UCSD-AML1 (cell line): ENCODE measurements around the gene SVBP.
A peak's percentile ranks its signal among the peaks of the same experiment; 100 is the strongest.
"Not testable (repeated sequence)": the region's sequence is repeated elsewhere in the genome, so short reads cannot be mapped to it uniquely, and the experiment has no call there.

ENCODE experiments used
- DNase-seq: peaks from one replicate; lab custom pipeline; 2025; ENCODE audit not compliant: unreplicated experiment; lab: John Stamatoyannopoulos, UW

SVBP gene, protein sequence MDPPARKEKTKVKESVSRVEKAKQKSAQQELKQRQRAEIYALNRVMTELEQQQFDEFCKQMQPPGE

DNA sequence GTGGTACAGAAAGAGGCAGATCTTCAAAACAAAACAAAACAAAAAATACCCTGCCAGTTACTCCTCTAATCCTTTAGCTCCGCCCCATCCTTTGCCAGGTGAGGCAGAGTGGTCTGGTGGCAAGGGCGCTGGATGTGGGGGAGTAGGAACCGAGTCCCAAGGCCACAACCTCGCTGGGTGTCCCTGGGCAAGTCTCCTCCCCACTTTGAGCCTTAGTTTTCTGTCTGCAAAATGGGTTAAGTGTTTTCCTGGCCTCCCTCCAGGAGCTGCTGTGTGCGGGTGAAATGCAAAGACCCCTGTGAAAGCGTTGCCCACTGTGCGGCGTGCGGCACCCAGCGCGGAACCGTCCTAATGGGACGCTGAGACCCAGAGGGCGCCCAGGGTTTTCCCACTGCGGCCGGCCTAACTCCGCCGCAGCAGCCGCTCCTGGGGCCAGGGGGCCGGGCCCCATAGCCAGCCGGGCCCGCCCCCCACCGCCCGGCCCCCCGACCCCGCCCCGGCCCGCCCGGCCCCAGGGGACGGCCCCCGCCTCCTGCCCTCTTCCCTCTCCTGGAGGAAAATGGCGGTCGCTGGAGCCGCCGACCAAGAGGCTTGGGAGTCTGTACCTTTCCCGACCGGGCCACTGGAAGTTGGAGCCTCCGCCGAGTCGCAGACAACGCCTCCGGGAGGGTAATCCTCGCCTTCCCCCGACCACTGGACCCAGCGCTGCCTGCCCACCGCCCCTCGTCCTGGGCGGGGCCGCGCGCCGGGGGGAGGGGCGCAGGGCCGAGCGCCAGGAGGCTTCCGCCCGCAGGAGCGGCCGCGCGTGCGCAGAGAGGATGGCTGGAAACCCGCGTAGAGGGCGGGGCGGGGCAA, at the start of gene SVBP, which contains the start of gene ERMAP:
TSS of gene SVBP (minus strand) at position 813 of the 855 bp plus-strand sequence. CDS start 853 bp downstream, outside the sequence.
TSS of gene ERMAP (plus strand) at position 538 of the 855 bp plus-strand sequence. CDS start 13,327 bp downstream, outside the sequence.
- DNase-seq: peak; percentile 94

DNA sequence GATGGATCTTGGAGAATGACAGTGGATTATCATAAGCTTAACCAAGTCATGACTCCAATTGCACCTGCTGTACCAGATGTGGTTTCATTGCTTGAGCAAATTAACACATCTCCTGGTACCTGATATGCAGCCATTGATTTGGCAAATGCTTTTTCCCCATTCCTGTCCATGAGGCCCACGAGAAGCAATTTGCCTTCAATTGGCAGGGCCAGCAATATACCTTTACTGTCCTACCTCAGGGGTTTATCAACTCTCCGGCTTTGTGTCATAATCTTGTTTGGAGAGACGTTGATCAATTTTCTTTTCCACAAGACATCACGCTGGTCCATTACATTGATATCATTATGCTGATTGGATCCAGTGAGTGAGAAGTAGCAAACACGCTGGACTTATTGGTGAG, 49.4 kb upstream of the SVBP start:
- DNase-seq: no peak

DNA sequence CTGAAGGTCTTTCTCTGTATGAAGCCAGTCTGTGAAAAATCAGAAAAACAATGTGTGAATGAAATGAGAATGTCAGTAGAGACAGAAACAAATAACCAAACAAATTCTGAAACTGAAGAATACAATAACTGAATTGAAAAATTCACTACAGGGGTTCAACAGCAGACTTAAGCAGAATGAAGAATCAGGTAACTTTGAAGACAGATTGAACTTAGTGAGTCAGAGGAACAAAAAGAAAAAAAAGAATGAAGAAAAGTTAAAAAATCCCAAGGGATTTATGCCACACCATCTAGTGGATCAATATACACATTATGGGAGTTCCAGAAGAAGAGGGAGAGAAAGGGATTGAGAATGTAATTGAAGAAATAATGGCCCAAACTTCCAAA, 43.8 kb upstream of the SVBP start:
- DNase-seq: no peak

DNA sequence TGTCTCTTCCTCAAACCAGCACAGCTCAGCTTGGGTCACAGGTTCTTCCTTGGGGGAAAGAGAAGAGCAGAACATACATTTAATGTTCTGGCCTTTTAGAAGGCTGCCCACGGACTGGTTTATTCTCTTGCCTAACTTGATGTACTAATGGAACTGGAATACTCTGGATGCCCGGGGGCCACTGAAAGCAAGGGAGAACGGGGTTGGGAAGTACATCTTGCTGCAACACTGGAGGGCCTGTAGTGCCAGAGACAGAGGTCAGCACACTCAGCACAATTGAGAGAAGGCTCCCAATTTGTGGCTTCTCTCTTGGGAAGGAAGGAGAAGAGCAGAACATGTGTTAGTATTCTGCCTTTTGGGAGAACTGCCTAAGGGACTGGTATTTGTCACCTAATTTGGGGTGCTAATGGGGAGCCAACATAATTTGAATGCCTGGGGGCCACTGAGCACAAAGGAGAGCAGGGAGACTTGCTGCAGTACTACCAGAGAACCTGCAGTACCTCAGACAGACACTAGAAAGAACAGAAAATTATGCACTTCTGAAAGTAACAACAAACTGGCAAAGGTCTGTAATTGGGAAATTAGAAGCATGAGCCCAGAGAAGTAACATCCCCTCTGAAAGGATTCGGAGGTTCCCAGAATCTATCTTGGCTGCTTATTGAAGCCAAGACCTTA, 43.3 kb upstream of the SVBP start:
- no peak for DNase-seq

DNA sequence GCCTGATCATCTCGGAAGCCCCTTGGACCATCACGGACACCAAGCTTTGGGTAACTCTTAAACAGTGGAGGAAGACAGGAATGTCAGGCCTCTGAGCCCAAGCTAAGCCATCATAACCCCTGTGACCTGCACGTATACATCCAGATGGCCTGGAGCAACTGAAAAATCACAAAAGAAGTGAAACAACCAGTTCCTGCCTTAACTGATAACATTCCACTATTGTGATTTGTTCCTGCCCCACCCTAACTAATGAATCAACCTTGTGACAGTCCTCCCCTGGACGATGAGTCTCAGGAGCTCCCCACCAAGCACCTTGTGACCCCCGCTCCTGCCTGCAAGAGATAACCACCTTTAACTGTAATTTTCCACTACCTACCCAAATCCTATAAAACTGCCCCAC, 42.2 kb upstream of the SVBP start:
- DNase-seq: not testable (repeated sequence)

DNA sequence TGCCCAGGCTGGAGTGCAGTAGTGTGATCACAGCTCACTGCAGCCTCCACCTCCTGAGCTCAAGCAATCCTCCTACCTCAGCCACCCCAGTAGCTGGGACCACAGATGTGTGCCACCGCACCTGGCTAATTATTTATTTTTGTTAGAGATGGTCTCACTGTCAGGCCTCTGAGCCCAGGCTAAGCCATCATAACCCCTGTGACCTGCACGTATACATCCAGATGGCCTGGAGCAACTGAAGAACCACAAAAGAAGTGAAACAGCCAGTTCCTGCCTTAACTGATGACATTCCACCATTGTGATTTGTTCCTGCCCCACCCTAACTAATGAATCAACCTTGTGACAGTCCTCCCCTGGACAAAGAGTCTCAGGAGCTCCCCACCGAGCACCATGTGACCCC, 39.4 kb upstream of the SVBP start:
- not testable (repeated sequence) for DNase-seq

DNA sequence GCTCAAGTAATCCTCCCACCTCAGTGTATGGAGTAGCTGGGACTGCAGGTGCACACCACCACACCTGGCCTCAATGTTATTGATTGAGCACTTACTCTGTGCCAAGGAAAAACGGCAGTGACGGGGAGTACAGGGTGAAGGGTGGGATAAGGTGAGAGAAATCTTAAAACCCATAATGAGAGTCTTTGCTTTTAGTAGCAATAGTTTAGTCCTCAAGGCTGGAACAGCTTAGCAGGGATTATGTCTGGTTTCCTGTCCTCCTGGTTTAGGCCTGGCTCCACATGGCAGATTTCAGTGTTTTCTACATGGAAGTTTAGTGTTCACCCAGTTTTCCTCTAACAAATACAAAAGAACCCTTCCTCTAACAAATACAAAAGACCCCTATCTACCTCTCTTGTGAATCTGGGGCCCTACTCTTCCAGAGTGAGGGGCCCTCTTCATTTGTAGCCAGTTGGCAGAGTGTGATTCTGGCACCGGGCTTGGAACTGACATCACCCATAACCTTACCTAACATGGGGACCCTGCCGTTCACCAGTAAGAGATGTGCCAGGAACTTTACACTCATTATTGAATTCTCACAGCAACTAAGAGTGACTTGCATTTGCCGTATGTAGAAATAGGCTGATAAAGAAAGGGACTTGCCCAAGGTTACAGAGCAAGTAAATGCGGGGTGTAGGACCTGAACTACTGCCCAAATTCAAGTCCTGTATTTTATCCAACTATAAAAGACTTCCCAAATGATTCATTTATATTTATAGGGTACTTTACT, 36.1 kb upstream of the SVBP start:
- no peak for DNase-seq

DNA sequence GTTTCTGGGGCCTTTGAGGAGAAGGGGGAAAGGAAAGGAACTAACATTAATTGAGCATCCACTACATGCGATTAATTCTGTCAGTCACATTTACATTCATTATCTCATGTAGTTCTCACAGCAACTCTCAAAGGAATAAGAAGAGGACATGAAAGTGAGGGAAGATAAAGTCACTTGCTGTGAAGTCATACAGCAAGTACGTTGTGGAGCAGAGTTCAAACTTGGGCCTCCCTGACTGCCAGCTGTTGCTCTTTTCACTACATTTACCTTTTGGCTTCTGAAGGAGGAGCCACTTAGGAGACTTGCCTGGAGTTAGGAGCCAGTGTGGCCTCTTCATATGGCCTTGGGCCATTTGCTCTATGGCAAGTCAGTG, 35.4 kb upstream of the SVBP start:
- no peak for DNase-seq

DNA sequence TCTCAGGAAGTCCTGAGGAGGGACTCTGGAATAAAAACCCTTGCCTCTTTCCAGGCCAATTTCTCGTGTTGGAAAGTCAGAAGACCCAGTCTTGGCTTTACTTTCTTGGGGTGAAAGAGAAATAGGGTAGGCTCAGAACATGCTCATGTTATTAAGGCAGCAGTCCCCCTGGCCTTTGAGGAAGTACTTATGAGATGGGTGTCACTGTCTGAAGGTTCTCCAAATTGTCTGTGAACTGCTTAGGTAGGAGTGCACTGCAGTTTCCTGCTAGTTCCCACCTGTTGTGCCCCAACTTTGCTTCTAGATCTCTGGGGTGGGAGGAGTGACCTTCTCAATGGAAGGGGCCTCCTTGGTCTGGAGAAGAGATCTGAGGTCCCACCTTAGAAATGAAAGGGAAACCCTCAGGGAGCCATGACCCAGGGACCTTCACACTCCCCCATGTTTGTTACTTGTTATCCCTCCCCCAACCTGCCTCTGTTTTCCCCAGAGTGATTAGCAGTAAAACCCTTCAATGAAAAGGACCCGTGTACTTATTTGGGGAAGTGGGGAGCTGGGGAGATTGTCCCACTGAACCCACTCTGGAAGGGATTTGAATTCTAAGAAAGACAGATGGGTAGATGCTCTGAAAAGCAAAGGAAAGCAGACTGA, 34.9 kb upstream of the SVBP start:
- DNase-seq: no peak

DNA sequence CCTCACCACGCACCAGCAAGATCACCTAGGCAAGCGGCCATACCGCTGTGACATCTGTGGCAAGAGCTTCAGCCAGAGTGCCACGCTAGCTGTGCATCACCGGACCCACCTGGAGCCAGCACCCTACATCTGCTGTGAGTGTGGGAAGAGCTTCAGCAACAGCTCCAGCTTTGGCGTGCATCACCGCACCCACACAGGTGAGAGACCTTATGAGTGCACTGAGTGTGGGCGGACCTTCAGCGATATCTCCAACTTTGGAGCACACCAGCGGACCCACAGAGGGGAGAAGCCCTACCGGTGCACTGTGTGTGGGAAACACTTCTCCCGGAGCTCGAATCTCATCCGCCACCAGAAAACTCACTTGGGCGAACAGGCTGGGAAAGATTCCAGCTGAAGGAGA, 34.2 kb upstream of the SVBP start:
- DNase-seq: no peak

DNA sequence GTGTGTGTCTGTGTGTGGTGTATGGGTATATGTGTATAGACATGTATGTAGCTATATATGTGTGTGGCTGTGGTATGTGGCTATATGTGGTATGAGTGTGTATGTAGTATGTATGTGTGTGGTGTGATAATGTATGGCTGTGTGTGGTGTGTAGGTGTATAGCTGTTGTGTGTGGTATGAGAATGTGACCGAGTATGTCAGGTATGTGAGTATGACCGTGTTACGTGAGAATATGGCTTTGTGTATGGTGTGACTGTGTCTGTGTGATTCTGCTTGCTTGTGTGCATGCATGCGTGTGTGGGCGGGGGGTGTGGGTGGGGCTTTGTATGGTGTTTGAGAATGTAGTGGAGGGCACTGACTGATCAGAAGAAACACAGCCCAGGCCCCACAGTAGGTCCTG, 32.7 kb upstream of the SVBP start:
- no peak for DNase-seq

DNA sequence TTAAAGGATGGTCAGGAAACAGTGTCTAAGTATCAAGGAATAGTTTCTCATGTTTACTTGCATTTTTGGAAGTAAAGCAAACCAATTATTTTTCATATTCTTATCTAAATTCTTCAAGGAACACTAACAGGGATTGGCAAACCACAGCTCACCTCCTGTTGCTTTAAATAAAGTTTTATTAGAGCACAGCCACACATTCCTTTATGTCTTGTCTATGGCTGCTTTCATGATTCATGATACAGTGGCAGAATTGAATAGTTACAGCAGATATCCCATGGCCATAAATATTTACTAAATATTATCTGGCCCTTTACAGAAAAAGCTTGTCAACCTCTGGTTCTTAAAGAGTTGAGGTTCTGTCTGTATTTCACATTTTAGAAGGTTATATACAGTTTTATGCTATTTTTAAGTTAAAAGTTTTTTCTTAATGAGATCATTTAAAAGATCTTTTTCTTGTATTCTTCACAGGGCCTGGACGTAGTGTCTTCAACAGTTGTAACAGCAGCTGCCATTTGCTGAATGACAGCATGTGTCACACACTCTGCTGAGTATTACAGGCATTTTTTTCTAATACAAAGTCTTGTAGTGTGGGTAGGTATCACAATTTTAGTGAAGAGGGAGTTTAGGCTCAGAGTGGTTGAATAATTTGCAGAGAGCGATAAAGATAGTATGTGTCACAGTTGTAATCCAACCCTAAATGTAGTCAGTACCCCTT, 31.8 kb upstream of the SVBP start:
- no peak for DNase-seq

DNA sequence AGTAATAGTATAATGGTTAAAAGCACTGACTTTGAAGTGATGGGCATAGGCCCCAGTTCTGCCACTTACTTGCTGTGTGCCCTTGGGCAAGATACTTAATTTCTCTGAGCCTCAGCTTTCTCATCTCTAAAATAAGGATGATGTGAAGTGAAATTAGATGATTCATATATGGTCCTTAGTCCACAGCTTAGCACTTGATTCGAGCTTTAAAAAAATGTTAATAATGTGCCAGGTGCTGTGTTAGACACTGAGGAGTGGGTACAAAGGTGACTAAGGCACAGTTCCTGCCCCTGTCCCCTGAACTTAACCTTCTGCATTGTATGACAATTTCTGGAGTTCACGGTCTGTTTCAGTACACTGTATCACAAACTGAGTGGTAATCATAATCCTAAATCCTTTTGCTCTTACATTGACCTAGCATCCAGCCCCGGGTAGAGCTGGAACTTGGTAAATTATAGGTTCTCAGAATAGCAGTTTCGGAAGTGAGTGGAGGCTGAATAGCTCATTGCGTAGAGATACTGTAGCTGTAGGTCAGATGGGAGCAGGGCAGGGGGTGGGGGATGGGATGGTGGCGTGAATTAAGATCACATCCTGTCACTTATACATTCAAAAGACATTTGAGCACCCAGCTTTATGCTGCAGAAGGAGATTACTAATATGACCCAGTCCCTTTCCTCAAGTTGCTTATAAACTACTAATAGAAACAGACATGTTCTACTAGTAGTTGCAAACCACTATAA, 30.7 kb upstream of the SVBP start:
- DNase-seq: no peak

DNA sequence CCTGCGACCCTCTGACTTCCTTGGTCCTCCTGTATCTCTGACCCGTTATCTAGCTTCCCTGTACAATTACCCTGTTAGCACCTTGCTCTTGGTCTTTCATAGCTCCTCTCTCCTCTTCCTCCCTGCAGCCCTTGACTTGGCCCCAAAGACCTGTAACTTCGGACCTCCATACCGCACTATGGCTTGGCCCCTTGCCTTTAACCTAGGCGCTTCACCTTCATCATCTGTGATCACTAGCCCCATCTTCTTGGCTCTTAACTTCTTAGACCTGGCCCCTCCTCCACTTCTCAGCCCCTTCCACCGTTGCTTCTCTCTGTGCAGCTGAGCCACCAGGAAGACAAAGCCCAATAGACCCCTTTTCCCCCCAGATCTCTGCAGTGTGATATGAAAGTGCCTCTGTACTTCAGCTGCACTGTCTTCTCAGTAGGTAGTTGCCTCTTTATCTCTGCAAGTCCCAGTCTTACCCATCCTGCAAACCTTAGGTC, 30.0 kb upstream of the SVBP start:
- DNase-seq: no peak

DNA sequence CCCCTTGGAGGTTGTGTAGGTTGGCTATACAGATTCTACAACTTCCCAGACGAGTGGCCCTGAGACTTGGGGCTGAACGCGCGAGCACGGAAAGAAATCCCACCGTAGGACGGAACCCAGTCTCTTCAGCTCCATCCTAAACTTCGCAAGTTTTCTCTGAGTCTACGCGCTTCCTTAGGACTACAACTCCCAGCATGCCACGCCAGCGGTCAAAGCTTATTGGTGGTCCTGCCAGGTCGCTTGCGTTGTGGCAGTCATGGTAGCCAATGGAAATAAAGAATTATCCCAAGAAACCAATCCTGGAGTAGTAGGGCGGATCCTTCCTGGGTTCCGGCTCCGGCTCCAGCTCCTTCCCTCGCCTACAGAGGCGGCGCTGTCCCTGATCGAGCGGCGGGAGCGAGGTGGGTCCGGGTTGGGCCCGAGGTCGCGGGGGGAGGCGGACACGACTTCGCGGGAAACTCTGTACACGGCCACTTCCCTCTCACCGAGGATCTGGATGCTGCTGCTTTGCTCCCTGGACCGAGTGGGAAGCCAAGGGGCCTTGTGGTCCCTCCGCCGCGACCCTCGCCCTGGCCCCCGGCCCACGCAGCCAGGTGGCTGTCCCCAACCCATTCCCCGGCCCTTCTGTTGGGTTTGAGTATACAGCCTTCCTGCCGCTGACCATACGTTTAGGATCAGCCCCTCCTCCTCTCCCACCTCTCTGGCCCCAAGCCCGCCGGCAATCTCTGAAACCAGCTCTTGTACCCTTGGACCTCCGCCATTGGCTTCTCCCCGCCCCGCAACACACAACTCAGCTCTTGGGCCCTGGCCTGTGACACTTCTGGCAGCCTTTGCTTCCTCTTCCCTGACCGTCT, 29.3 kb upstream of the SVBP start, which contains the start of gene ZNF691:
TSS of gene ZNF691 (plus strand) at position 357 of the 854 bp plus-strand sequence. CDS start 3,046 bp downstream, outside the sequence.
- peak; percentile 90 for DNase-seq

DNA sequence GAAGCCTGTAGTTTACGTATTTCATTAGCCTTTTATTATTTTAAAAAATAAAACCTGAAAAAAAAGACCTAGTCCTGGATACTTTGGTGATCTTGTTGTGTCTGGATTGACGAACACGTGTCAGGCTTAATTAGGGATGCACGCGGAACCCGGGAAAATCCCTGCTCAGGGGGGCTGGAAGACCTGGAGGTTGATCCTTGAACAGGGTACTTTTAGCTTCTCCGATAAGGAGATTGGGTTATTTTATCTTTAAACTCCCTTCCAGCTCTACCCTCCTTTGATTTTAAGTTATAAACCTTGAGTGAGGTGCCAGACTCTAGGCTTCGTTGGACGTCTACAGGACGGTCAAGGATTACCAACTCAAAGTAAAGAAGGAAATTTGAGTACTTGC, 28.7 kb upstream of the SVBP start:
- no peak for DNase-seq

DNA sequence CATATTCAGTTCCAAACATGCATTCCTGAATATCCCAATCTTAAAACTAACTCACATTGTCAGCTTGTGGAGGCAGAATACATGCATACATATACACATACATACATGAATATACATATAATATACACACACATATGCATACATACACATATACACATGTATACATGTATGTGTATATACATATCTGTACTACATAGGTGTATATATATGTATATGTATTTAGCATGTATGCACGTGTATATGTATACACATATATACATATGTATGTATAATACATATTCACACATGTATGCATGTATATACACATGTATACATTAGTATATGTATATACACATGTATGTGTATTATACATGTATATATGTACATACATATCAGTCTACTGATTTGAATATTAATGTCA, 28.0 kb upstream of the SVBP start:
- DNase-seq: no peak

DNA sequence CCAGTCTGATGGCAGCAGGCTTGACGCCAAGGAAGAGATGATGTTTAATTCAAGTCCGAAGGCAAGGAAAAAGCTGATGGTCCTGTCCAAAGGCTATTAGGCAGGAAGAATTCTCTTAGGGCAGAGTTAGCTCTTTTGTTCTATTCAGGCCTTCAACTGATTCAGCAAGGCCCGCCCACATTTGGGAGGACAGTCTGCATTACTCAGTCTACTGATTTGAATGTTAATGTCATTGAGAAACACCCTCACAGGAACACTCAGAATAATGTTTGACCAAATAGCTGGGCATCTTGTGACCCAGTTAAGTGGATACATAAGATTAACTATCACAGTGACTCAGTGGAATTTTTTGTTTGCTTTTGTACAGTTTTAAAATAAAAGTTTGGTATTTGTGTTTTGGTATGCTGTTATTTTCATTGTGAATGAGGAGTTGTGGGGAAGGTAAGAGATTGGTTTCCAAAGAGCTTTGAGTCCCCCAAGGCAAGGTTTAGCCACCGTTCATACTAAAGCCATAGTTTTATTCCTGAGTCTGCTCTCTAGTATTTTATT, 27.5 kb upstream of the SVBP start:
- no peak for DNase-seq
